ENCODE measurements around the gene IQCF5.
"Not testable (repeated sequence)": the region's sequence is repeated elsewhere in the genome, so short reads cannot be mapped to it uniquely, and the experiment has no call there.

Gene IQCF5

DNA sequence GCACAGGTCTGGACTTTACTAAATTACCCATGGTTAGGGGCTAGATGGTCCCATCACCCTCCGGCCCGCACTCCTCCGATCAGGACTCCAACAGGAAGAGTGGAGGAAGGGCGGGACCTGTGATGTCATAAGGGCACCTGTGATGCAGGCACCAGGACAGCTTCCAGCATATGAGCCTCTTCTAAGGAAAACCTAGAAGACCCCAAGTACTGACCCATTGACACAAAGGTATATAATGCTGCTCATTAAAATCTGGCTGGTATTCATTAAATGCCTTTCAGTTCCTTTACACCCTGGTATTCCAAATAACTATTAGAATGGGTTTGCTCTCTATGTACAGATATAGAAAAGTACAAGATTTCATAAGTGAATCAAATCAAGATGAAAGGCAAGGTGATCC is at the start of gene IQCF5:
IQCF5 (minus strand) TSS at position 101 of the 400 bp plus-strand sequence; CDS start at position 31, 70 bp downstream.
- no peak for DNase-seq

GRCh38 chr3:51921081-51921578 is 45.7 kb upstream of the IQCF5 start:
- no peak for DNase-seq

DNA sequence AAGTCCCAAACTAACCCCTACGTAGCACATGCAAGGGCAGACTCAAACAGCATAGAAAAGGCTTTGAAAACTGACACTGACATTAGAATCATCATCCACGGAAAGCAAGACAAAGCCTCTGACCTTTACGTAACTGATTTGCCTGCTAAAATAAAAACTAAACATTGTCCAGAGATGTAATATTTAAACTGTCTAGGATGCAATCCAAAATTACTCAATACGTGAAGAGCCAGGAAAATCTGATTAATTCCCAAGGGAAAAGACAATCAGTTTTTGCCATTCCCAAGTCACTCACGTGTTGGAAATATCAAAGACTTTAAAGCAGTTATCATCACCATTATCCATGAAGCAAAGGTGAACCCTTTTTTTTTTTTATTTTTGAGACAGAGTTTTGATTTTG is 41.0 kb upstream of the IQCF5 start:
- DNase-seq, result no peak

- no peak for DNase-seq
These were observed 32.6 kb upstream of the IQCF5 start for GRCh38 chr3:51908026-51908425.

- no peak for DNase-seq
These were observed 28.8 kb upstream of the IQCF5 start for GRCh38 chr3:51904034-51904823.

DNA sequence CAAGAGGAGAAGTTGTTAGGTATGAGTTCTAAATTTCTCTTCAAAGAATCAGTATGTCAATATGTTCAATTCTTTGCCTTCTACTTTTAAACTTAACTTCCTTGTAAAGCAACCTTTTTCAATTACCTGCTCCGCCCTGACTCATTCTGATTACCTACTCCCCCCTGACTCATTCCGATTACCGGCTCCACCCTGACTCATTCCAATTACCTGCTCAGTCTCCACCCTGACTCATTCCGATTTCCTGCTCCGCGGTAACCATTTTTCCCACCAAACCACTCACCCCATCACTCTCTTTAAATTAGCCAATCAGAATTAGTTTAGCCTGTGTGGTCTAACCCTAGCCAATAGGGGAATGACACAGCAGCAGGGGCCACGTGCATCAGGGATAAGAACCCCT is 27.0 kb upstream of the IQCF5 start:
- DNase-seq, result not testable (repeated sequence)

DNA sequence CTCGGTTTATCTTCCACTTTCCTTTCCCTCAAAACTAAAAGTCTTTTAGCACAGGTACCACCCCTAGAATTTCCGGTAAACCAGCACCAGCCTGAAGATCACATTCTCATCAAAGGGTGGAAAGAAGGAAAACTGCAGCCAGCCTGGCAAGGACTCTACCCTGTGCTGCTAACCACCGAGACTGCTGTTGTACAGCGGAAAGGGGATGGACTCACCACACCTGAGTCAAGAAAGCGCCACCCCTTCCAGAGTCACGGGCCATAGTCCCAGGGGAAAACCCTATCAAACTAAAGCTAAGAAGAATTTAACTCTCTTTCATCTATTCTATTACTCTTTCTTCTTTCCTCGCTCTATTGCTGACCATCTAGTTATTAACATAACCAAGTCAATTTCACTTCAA is 24.6 kb upstream of the IQCF5 start:
- DNase-seq, result not testable (repeated sequence)

GRCh38 chr3:51897391-51897790 is 22.0 kb upstream of the IQCF5 start:
- no peak for DNase-seq

- DNase-seq, result no peak
These were observed 21.4 kb upstream of the IQCF5 start for GRCh38 chr3:51896607-51897305.

GRCh38 chr3:51894939-51895338 is 19.5 kb upstream of the IQCF5 start:
- DNase-seq, result no peak

GRCh38 chr3:51894391-51894790 is 19.0 kb upstream of the IQCF5 start:
- no peak for DNase-seq

GRCh38 chr3:51891242-51892039 is 16.0 kb upstream of the IQCF5 start:
- DNase-seq, result no peak

DNA sequence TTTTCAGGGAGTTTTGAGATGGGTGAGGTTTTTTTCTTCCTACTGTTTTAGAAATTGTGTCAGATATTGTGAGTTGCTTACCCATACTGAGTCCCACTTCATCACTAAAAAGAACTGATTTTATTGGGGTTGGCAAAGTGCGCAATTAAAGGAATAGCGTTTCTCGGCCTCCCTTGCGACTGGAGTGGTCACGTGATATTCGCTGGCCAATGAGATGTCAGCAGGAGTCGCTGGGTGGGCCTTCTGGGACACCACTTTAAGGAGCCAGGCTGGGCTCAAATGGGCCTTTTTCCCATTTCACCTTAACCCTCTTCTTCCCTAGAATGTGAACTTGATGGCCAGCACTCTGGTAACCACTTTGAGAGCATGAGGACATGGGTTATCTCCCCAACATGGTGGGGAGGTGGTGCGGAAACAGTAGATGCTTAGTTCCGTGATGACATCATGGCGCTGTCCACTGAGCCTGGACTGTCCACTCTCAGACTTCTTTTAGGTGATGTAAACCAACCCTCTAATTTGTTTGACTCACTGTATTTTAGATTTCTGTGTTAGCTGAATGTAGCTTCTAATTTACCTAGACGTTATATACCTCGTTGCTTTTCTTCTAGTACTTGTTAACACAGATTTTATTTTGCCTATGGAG is 13.2 kb upstream of the IQCF5 start:
- no peak for DNase-seq

- DNase-seq, result no peak
These were observed 12.2 kb upstream of the IQCF5 start for GRCh38 chr3:51887620-51888019.

- no peak for DNase-seq
These were observed 11.0 kb upstream of the IQCF5 start for GRCh38 chr3:51886447-51886846.

- no peak for DNase-seq
These were observed 4.5 kb upstream of the IQCF5 start for GRCh38 chr3:51879937-51880336.

- DNase-seq, result no peak
These were observed 785 bp upstream of the IQCF5 start for GRCh38 chr3:51876186-51876585.

DNA sequence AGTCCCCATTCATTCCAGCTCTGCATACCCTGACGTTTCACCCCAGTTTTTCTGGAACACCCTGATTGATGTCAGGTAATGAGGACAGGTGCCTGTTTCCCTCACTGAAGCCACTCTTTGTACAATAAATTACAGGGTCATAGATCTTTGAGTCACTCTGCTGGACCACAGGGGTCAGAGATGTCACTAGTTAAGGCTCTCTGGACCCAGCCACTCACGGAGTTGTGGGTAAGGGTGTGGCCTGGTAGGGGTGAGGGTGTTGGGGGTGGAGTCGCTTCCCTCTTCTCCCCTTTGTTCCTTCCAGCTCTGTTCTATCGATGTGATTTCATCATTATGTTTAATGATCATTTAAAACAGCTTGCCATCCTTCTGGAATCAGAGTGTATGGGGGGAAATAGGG is 512 bp downstream of the IQCF5 start:
- no peak for DNase-seq

DNA sequence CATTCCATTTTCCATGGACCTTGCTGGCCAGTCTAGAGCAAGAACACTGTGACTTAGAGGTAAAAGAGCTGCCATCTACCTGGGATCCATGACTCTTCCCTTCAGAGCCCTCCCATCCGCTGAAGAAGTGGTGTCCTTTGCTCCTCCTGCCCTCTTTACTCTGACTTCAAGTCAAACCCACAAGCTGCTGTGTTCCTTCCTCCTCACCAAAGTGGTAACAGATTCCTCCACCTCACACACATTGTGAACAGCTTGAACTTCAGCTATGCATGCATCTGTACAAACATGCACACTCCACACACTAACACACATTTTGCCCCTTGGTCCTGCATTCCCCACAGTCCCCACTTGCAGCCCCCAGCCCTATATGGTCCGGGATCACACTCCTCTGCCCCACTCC is 990 bp downstream of the IQCF5 start:
- no peak for DNase-seq

- DNase-seq, result no peak
These were observed 1.5 kb downstream of the IQCF5 start for GRCh38 chr3:51873876-51874275.

DNA sequence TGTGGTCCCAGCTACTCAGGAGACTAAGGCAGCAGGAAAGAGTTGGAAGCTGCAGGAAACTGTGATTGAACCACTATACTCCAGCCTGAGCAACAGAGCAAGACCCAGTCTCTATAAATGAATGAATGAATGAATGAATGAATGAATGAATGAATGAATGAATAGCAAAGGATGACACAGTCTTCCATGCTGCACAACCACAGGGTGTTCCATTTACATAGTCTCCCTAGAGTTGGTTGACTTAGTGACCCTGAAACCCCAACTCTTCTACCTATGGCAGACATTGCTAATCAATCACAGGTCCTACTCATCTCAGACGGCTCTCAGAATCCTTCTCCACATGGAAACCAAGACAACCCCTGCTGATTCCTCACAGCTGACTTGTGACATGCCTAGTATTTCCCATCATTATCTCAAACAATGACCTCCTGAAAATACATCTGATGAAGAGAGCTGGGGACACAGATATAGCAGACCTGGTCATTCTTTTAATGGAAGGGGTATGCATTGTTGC is 2.1 kb downstream of the IQCF5 start:
- no peak for DNase-seq

DNA sequence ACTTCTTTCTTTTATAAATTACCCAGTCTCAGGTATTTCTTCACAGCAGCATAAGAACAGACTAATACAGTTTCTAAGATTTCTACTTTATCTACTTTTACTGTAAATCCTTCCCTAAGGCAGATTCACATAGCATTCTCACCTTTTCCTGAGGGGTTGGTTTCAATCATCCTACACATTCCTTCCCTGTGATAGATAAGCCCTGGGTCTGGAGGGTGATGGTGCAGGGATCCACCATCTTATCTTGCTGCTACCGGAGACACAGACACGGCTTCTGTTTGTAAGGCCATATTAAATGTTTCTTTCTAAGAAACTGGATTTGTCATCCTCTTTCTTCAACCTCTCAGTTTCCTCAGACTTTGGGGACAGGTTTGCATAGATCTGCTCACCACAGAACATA is 6.1 kb downstream of the IQCF5 start:
- DNase-seq, result no peak

GRCh38 chr3:51868896-51869295 is 6.5 kb downstream of the IQCF5 start:
- DNase-seq, result not testable (repeated sequence)

All from NCI-H446 treated with DMSO at 0.1 percent for 48 hours (cell line).